ENCODE data around the gene PITPNM2. TPM values are rescaled to one million over a fixed set of nuclear protein-coding genes. Genes with fewer than 3 reads are reported as not detected.

Gene PITPNM2
- total RNA-seq: 3.5 and 4.6 TPM in 2 replicates

DNA sequence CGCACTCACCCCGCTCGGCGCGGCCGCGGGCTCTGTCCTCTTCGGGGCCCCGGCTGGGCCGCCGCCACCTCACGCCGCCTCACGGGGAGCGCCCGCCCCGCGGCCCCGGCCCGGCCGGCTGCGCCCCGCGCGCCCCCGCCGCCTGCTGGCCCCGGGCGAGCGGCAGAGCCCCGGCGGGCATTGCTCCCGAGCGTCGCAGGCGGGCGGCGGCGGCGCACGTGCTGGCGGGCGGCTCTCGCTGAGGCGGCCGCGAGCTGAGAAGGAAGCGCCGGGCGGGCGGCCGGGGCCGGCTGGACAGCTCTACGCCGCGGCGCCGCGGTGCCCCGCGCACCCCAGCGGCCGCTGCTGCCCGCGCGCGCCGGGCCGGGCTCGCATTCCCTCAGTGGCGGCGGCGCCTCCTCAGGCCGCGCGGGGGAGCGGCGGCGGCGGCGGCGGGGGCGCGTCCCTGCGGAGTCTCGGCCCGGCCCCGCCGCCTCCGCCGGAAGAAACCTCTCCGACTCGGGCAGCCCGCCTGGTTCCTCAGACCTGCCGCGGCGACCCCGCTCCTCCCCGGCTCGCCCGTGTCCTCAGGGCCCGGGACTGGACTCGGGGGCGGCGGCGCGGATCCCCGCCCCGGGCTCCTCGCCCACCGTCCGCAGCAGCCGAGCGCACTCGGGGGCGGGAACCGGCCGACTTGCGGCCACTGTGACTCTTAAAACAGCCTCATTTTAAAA, at the start of gene PITPNM2:
TSS of gene PITPNM2 (minus strand) at position 347 of the 713 bp plus-strand sequence. CDS start 116,500 bp downstream, outside the sequence.

Other genes with a start within 250 kb of the PITPNM2 start
- gene ABCB9, start 184.6 kb downstream of the PITPNM2 start, total RNA-seq: 5.3 and 7.4 TPM in 2 replicates
- 9.2 and 10.0 TPM in 2 replicates for gene OGFOD2, start 175.8 kb downstream of the PITPNM2 start, total RNA-seq
- 157 and 248 TPM in 2 replicates for gene ARL6IP4, start 170.4 kb downstream of the PITPNM2 start, total RNA-seq
- 28.5 and 31.1 TPM in 2 replicates for gene MPHOSPH9, start 82.1 kb upstream of the PITPNM2 start, total RNA-seq
- gene MTRFR, start 82.3 kb upstream of the PITPNM2 start, total RNA-seq: 9.9 and 13.5 TPM in 2 replicates
- gene CDK2AP1, start 120.8 kb upstream of the PITPNM2 start, total RNA-seq: 149 and 157 TPM in 2 replicates
- gene SBNO1, start 213.8 kb upstream of the PITPNM2 start, total RNA-seq: 15.4 and 23.0 TPM in 2 replicates
- gene KMT5A, start 233.0 kb upstream of the PITPNM2 start, total RNA-seq: 36.1 and 40.3 TPM in 2 replicates